Renal cortical epithelial cell (primary cell): Measurements from ENCODE around the gene C1orf35. TPM values are rescaled to one million over a fixed set of nuclear protein-coding genes. Genes with fewer than 3 reads are reported as not detected.

Experiments
- DNase-seq: peaks from one replicate; pipeline ENCODE4 v3.0.0-alpha.2; 2011; ENCODE audit warnings: low read depth
- total RNA-seq: library from RNA; depleted of rRNA; stranded (reverse); fragments of >200 nt; gene quantifications from 2 replicates; pipeline ENCODE4 v1.2.3, GENCODE V29; 2014

C1orf35 gene
- total RNA-seq, 1 donor from 2014 or later, result 7.1 TPM

DNA sequence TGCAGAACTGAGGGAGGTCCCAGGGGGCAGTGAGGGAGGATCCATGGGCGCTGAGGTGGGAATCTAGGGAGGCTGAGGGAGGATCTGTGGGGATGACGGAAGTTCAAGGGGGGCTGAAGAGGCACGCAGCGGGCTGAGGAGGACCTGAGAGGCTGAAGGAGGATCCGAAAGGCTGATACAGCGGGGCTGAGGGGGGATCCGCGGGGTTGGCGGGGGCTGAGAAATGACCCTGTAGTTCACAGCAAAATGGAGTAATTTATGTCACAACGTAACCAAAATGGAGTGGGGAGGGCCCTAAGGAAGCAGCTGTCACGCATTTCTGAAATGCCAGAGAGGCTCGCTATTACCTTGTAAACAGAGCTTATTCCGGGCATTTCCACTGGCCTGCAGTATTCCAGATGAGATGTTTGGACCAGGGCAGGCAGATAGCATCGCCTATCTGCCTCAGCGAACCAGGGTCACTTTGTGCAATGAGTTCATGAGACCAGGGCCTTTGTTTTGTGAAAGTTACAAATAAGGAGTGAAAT lies 6.9 kb upstream of the C1orf35 start:
- peak; percentile 66 for DNase-seq

DNA sequence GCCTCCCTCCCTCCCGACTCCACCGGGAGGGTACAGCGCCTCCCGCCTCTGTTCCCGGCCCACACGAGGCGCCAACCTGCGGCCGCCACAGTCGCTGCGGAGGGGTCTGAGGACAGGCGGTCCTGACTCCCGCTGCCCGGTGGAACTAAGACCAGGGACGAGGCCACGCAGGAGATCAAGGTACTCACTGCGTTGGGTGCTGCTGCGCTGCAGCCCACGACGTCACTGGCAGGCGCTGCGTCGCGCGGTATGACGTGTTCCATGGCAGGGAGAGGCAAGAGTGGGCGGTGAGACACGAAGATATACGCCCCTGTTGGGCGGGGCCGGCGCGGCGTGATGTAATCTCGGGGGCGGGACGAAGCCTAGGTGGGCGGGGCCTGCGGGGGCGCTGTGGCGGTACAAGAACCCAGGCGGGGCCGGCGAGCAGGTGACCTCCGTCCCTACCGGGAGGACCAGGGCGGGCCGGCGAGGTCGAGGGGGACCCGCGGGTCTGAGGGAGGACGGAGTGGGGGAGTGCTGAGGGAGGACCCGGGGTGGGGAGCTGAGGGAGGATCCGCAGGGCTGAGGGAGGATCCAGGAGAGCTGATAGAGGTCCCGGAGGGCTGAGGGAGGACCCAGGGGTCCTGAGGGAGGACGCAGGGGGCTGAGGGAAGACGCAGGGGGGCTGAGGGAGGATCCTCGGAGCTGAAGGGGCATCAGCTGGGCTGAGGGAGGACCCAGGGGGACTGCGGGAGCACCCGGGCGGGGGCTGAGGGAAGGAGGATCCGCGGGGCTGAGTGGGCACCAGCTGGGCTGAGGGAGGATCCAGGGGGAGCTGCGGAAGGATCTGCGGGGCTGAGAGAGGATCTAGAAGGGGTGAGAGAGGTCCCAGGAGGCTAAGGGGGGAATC lies 6.2 kb upstream of the C1orf35 start, which contains the start of gene MRPL55:
TSS of gene MRPL55 (minus strand) at position 227 of the 889 bp plus-strand sequence. CDS start 1,039 bp downstream, outside the sequence.
- DNase-seq, result peak; percentile 87

DNA sequence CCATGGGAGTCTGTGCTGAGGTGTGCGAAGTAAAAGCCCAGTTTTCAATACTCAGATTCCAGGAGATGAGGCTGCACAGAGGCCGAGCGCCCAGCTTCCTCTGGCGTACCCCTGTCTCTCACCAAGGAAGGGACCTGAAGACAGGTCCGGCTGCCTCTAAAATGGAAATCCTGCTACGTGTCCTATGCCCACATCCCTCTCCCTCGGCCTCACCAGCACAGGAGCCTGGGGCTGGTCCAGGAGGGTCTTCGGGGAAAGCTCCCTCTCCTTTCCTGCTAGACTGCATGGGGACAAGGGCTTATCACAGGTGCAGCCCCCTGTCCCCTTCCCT lies 5.6 kb upstream of the C1orf35 start:
- no peak for DNase-seq

DNA sequence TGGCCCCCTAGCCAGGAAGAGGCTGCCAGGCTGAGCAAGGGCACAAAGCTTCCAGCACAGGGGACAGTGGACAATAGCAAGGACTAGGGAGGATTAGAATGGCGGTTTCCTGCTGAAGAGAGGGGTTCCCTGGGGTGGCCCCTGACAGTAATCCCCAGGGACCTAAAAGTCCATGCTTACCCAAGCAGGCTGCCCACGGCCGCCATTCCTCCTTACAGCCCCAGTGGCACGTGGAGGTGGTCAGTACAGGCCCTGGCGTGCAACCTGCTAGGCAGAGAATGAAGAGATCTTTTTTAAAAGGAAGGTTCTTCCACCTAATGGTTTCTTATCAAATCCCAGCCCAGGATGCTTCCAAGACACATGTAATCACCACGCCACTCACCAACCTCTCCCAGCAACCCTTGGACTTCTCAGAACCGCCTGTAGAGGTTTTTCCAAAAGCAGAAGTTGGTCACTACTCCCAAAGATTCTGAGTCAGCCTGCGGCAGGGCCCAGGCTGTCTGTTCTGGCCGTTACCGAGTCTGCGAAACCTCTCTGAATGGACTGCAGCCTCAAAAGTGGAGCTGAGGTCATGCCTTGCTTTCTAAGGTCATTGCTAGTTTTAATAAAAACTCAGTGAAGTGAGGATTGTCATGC lies 5.0 kb upstream of the C1orf35 start:
- no peak for DNase-seq

DNA sequence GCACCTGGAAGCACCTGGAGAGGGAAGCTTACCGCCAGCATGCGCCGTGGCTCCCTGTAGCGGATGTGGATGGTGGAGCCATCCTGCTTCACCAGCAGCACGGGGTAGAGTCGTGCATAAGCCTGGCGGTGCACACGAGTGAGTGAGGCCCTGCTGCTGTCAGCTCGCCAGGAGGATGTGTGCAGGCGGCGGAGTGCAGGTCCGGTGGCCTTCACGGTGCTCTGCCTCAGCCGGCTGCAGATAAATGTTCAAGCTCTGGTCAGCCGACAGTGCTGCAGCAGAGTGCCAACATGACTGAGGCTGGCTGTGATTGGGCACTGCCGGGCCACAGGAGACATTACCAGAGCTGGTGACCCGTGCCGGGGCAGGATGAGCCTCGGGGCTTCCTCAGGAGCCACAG lies 4.5 kb upstream of the C1orf35 start:
- DNase-seq, result no peak

DNA sequence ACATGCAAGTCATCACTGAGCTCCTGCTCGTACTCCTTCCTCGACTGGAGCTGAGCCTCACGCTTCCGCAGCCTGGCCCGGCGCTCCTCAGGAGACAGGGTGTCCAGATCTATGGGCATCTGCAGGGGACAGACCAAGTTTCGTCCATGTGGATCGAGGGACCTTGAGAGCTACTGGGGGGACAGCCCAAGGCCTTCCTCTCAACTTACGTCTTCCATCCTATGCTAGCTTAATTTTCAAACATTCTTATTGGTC lies 3.6 kb upstream of the C1orf35 start:
- DNase-seq, result no peak

DNA sequence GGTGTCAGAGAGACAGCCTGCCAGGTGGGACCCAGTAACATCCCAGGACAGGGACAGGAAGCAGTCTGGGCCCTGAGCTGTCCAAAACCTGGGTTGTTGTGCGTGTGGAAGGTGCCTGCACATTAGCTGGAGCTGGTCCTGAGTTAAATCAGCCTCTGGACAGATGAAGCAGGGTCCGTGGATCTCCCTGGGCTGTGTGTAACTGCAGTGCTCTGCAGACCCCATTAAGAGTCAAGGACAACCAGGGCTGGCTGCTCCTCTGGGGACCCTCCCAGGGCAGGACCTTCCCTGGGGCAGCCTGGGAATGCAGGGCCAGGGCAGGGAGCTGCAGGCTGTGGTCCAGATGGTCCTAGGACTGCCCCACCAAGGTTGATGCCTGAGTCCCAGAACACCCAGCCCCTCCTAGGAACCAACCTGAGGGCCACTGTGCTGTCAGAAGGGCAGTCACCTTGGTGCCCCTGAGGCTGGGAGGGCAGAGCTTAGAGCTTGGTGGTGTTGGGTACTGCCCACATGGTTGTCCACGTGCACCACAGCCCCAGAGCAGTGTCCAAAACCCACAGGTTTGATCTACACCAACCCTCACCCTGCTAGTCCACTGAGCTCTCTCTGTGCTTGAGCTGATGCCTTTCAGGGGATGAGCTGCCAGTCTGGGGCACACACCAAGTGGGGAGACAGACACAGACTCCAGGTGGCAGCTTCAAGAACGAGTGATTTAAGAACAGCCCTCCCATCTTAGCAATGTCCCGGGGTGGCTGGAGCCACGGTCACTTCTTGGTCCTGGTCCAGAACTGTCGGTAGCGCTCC lies 3.1 kb upstream of the C1orf35 start:
- DNase-seq, result no peak

DNA sequence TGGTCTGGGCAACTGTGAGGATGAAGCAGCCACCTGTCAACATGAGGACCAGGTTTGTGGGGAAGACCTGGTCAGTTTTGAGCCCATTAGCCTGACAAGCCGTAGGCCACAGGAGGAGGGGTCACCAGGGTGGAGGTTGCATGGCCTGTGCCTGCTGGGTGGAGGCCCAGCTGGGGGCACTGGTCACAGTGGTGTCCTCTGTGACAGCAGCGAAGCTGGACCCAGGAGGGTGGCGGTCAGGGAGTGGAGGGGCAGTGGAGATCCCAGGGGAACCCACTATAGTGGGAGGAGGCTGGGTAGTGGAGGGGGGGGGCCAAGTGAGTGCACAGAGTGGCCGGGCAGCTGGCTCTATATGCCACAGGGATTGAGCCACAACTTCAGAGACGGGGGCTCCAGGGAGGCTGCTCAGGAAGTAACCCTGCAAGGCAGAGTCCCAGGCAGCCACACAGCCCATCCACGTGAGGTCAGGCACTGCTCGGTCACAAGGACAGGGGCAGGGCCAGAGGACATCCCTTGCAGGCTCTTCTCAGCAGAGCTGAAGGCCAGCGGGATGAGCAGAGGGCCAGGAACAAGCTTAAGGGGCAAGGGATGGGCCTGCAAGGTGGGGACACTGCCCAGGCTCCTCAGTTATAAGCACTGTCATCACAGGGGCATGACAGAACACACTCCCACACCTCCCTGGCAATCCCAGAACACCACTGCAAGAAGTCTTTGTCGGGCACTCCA lies 2.3 kb upstream of the C1orf35 start:
- no peak for DNase-seq

DNA sequence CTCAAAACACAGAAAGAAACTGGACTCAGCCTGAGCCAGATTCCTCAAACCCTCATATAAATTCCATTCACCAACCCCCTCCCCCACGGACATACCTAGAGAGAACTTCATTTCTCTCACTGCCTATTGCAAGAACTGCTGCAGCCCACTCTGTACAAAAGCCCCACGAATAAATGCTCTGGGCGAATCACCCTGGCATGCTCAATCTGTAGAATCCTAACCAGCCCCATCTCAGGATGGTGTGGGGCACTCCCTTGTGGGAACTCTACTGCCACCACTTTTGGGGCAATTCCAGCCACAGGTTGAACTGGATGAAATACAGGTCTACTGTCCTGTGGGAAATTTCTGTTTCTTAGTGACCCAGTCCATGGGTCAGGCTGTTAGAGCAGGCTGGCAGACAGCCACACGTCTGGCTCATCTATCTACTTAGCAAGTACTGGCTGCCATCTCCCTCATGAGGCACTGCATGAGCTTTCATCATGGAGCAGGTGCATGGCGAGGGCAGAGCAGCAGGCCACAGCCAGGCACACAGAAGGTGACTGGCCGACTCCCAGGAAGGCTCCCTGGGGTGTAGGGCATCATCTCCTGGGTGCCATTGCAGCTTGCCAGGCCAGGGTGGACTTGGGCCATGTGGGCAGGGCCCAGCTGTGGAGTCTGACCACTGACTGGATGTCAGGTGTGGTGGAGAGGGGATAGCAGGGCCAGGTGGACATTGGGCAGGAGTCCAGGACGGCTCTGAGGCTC lies 1.6 kb upstream of the C1orf35 start:
- DNase-seq, result no peak

DNA sequence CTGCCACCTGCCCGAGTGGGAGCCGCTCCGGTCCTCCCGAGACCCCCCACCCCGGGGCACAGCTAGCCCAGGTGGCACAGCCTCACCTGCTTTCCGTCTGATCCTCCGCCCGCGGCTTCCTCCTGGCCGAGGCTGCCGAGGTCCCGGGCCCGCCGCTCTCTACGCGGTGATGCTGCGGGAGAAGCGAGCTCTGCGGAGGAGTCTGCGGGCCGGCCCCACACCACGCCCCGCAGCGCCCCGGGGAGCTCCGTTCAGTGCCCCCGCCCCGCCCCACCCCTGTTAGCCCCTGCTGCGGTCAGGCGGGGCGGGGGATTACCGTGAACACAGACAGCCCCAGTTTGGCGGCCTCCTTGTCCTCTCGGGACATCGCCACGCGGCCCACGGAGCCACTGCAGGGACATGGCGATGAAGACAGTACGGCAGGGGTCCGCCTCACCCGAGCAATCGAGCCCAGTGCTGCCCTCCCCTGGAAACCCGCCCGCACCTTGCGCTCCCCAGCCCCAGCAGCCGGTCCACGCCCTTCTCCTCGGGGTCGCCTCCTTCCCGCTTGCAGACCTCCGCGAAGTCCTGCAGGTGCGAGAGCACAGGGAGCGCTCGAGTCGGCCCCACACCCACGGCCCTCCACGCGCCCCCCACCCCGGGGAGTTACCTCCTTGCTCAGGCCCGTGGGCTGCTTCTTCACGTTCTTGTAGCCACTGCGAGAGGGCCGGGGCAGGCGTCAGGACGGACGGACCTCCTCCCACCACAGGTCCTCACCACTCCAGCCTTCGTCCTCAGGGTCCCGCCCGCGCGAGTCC lies 933 bp downstream of the C1orf35 start:
- DNase-seq, result no peak

DNA sequence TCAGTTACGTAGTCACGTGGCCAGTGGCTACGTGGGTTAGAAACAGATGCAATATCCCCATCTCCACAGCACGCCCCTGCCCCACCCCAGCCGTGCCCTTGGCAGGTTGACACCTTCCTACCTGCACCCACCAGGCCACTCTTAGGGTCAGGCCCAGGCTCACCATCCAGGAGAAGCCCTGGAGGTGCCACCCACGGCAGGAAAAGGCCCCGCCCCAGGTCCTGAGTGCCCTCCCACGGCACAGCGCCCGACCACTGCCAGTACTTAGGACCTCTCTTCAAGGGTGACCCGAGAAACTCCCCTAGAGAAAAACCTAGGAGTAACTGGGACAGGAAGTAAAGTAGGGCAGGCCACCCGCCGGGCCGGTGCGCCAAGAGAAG lies 1.5 kb downstream of the C1orf35 start:
- no peak for DNase-seq

DNA sequence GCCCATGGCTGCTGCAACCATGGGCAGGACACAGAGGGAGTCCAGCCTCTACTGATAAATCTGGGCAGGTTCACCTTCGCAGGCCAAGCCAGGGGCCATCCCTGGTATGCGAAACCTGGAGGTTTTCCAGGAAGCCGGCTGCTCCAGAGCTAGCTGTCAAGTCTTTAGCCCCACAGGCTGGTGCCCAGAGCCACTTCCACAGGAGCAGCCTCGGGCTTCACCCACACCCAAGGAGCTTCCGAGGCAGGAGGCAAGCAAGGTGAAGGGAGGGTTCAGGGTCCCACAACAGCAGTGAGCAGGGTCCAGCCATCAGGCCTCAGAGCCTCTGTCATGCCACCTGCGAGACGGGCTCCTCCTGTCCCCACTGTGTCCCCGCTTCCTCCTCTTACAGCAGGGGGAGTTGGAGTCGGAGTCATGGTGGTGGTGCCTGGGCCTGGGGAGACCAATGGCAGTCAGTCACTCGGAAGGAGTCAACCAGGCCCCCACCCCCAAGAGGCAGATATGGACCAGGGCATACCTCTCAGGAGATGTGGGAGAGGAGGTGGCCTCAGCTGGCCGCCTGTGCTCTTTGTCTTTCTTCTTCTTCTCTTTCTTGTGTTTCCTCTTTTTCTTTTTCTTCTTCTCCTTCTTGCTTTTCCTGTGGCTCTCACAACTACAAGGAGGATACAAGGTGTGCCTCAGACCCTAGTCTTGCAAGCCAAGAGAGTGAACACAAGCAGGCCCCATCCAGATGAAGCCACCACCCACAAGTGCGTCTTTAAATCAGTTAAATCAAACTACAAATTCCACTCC lies 2.1 kb downstream of the C1orf35 start:
- DNase-seq, result no peak

DNA sequence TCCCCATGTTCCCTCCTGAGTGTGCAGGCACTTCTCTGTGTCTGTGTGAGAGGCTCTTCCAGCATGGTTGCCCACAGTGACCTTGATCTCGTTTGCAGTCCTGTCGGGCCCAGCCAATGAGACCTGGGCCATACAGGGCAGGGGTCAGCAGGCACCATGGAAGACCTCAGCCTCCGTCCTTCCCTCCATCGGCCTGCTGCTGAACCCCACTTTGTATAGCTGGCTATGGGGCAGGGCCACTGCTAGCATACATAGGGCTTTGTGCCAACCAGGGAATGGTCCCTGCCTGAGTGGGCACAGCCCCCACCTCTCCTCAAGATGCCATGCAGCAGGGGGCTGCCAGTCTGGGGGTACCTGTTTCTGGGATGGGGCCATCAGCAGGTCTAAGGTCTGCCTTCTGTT lies 3.8 kb downstream of the C1orf35 start:
- DNase-seq, result no peak

DNA sequence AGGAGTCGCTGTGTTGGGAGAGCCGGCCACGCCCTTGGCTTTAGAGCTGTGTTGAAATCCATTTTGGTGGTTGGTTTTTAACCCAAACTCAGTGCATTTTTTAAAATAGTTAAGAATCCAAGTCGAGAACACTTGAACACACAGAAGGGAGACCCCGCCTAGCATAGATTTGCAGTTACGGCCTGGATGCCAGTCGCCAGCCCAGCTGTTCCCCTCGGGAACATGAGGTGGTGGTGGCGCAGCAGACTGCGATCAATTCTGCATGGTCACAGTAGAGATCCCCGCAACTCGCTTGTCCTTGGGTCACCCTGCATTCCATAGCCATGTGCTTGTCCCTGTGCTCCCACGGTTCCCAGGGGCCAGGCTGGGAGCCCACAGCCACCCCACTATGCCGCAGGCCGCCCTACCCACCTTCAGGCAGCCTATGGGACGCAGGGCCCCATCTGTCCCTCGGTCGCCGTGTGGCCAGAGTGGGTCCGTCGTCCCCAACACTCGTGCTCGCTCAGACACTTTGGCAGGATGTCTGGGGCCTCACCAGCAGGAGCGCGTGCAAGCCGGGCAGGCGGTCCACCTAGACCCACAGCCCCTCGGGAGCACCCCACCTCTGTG lies 4.7 kb downstream of the C1orf35 start:
- no peak for DNase-seq

DNA sequence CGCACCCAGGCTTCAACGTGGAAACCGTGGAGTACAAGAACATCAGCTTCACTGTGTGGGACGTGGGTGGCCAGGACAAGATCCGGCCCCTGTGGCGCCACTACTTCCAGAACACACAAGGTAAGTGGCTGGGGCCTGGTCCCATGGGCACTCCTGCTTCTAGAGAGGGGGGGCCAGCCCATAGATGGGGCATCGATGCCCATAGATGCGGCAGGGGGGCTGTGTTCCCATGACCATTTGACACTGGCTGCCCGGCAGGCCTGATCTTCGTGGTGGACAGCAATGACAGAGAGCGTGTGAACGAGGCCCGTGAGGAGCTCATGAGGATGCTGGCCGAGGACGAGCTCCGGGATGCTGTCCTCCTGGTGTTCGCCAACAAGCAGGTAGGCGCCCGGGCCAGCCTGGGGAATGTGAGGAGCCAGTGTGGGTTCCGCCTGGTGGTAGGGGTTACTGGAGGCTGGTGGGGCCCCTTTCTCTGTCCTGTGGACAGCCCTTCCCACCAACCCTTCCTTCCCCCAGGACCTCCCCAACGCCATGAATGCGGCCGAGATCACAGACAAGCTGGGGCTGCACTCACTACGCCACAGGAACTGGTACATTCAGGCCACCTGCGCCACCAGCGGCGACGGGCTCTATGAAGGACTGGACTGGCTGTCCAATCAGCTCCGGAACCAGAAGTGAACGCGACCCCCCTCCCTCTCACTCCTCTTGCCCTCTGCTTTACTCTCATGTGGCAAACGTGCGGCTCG lies 5.6 kb downstream of the C1orf35 start:
- DNase-seq, result no peak

DNA sequence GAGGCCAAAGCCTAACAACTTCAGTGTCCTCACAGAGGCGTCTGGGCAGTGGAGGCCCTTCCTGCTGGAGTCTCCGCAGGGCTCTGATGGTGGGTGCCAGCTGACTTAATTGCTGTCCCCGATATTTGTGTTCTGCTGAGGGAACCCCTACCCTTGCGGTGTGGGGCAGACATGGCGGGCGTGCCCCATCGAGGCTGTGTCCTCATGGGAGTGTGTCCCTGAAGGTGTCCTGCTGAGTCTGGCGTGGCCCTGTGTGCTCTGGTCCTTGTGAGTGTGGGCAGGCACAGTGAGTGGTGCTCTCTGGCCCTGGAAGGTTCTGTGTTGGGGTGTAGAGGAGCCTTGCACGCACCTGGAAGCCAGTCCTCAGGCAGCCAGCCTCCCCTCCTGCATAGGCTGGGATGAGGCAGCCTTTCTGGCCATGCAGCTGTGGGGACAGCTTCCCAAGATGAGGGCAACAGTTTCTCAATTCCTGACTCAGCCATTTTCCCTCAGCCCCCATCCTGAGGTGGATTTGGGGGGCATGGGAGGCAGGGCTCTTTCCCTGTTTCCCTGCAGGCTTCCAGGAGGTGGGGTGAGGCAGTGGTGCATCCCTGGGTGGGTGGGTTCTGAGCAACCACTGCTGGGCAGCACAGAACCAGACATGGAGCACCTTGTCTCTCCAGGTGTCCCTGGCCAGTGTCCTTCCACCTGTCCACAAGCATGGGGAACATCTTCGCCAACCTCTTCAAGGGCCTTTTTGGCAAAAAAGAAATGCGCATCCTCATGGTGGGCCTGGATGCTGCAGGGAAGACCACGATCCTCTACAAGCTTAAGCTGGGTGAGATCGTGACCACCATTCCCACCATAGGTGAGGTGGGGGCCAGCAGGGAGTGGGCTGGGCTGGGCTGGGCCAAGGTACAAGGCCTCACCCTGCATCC lies 6.5 kb downstream of the C1orf35 start:
- no peak for DNase-seq

DNA sequence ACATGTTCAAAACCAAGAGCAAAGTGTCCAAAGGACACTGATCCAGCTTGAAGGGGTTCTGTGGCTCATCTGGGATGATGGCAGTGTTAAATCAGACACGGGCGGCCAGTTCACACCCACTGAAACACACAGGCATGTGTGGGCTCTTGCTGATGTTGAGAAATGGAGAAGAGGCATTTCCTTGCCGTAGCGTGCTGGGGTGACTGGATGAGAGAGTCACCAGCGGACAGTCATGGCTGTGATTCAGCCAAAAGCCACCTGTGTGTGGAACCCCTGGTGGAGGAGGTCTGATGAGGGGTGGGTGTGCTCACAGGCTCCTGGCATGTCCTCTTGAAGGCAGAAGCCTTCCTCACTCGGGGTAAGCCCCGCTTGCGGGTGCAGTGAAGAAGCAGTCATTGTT lies 7.2 kb downstream of the C1orf35 start:
- no peak for DNase-seq
